AG04449 (cell line): ENCODE measurements around the gene PVR.
"Not testable (repeated sequence)": the region's sequence is repeated elsewhere in the genome, so short reads cannot be mapped to it uniquely, and the experiment has no call there.

Experiments used
- CTCF ChIA-PET: fragments of 350-600 bp; formaldehyde crosslinking; extraction: SDS; loops from one replicate; lab custom pipeline; 2021; ENCODE audit warnings: antibody characterized with exemption; lab: Yijun Ruan, JAX
- POLR2A ChIA-PET: fragments of 400-600, 350-600 bp; formaldehyde crosslinking; extraction: SDS; loops from one replicate; lab custom pipeline; 2020; ENCODE audit warnings: antibody characterized with exemption, inconsistent platforms; lab: Yijun Ruan, JAX
- DNase-seq: peaks from one replicate; pipeline ENCODE4 v3.0.0-alpha.2; 2010; ENCODE audit warnings: low read depth, low spot score
- H3K4me3 ChIP-seq: 2 replicates; pipeline ENCODE4 v1.5.1; 2011; ENCODE audit warnings: low read depth, mild to moderate bottlenecking, control low read depth, low read length
- TF ChIP-seq, protein P1 (sequence below): IDR thresholded peaks from one replicate; pipeline ENCODE4 v1.5.1; 2011; ENCODE audit warnings: mild to moderate bottlenecking, moderate library complexity, low read length, control low read depth, inconsistent platforms; ENCODE audit not compliant: insufficient read depth; ENCODE audit errors: missing control alignments

The PVR gene

GRCh38 chr19:44608391-44608821 lies 35.3 kb upstream of the PVR start:
- TF ChIP-seq, protein P1, sequence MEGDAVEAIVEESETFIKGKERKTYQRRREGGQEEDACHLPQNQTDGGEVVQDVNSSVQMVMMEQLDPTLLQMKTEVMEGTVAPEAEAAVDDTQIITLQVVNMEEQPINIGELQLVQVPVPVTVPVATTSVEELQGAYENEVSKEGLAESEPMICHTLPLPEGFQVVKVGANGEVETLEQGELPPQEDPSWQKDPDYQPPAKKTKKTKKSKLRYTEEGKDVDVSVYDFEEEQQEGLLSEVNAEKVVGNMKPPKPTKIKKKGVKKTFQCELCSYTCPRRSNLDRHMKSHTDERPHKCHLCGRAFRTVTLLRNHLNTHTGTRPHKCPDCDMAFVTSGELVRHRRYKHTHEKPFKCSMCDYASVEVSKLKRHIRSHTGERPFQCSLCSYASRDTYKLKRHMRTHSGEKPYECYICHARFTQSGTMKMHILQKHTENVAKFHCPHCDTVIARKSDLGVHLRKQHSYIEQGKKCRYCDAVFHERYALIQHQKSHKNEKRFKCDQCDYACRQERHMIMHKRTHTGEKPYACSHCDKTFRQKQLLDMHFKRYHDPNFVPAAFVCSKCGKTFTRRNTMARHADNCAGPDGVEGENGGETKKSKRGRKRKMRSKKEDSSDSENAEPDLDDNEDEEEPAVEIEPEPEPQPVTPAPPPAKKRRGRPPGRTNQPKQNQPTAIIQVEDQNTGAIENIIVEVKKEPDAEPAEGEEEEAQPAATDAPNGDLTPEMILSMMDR = no peak
- DNase-seq = peak; percentile 4
- POLR2A ChIA-PET = interaction anchor here (1.2 kb wide), 1 partner anchor 19 kb away, joined by 3 read pairs; no protein-coding TSS in a partner anchor
- CTCF ChIA-PET = interaction anchor here (0.8 kb wide), 1 partner anchor 18 kb away, joined by 5 read pairs; no protein-coding TSS in a partner anchor
- no peak overlapping the region for H3K4me3 ChIP-seq

- ChIA-PET POLR2A (interaction anchor here (1.2 kb wide), 1 partner anchor 20 kb away, joined by 3 read pairs; no protein-coding TSS in a partner anchor), CTCF (interaction anchor here (0.7 kb wide), 1 partner anchor 235 kb away, joined by 3 read pairs; no protein-coding TSS in a partner anchor)
- no peak for DNase-seq
- H3K4me3 ChIP-seq = no peak overlapping the region
- TF ChIP-seq, protein P1 = no peak
Observed at GRCh38 chr19:44609219-44609618, 34.5 kb upstream of the PVR start.

DNA sequence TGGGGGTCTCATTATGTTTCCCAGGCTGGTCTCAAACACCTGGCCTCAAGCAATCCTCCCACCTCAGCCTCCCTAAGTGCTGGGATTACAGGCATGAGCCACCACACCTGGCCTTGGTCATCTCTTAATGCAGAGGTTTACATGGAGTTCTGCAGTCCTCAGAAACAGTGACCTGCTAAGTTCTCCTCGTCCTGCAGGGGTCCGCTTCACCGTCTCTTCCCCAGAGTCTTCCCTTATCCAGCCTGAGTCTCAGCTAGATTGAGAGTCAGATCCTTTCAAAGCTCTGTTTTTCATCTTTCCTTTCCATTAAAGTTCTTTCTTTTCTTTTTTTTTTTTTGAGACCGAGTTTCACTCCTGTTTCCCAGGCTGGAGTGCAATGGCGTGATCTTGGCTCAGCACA lies 33.2 kb upstream of the PVR start:
- CTCF ChIA-PET = interaction anchor here (1.0 kb wide), 1 partner anchor 42 kb away, joined by 3 read pairs; no protein-coding TSS in a partner anchor
- H3K4me3 ChIP-seq, DNase-seq, POLR2A ChIA-PET: not testable (repeated sequence)

DNA sequence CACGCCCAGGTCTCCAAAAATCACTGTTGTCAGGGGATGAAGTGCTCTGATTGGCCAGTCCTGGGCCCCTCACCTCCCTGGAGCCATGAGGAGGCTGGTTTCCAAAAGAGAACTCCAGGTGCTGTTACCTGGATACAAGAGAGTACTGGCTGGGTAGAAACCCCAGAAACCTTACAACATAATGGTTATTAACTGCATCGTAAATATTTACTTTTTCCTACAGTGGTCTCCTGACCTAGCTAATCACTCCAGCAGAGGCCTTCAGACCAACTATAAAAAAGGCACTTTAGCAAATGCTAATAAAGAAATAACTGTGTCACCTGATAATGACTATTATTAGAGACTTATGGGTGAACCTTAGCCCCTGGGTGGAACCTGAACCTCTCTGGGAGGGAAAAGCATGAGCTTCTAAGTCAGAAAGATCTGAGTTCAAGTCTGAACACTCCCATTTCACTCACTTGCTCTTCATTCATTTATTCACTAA lies 31.9 kb upstream of the PVR start:
- no peak overlapping the region for H3K4me3 ChIP-seq
- POLR2A ChIA-PET = no interaction called here
- no peak for DNase-seq
- CTCF ChIA-PET = interaction anchor here (0.7 to 1.0 kb wide), 2 partner anchors 41 to 48 kb away, joined by 3 read pairs; no protein-coding TSS in a partner anchor
- TF ChIP-seq, protein P1 = no peak

GRCh38 chr19:44613295-44614178 lies 30.2 kb upstream of the PVR start, which contains the start of gene IGSF23:
IGSF23 (plus strand) TSS chr19:44613563; CDS start chr19:44613646, 83 bp downstream.
- no peak for DNase-seq
- CTCF ChIA-PET = no interaction called here
- TF ChIP-seq, protein P1 = no peak
- H3K4me3 ChIP-seq = no peak within 1 kb of the TSS
- POLR2A ChIA-PET = no interaction called here

- CTCF ChIA-PET = no interaction called here
- POLR2A ChIA-PET = no interaction called here
- no peak for DNase-seq
- TF ChIP-seq, protein P1 = no peak
- no peak overlapping the region for H3K4me3 ChIP-seq
Observed at GRCh38 chr19:44614313-44614712, 29.4 kb upstream of the PVR start.
